GM21390 (cell line): ENCODE data around the gene OPCML.

Experiments used
- ATAC-seq: cut with Tn5 transposase; IDR thresholded peaks from one replicate; pipeline ENCODE4 v1.9.1; 2021; ENCODE audit not compliant: unreplicated experiment

OPCML gene

DNA sequence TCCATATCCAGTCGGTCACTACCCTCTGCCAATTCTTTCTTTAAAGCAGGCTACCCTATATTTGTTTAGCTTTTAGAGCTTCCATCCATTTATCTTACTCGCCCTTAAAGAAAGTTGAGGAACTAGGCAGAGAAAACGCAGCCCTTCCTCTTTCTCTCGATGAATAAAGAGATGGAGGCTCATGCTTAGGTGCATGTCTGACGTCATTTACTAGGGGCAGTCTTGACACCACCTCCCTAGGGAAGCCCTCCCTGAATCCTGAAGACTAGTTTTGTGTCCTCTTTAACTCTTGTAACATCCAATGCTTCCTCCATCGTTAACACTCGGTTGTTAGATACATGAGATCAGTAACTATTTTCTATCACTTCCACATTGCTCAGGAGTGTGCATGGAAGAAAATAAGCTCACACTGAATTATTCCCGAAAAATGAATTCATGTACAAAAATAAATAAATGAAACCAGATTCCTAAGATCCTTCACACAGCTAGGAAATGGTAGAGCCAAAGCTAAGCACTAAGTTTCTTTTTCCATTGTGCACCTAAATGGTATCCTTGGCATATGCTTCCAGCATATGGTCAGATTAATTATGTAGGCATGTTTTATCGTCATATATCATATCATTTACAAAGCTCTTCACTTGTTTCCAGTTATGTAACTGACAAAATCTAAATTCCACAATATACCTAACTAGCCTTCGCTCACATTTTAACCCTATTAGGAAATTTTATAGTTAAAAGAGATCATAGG lies 291.2 kb downstream of the OPCML start:
- ATAC-seq = no peak

- ATAC-seq = no peak
Observed at GRCh38 chr11:133239575-133239974, 292.7 kb downstream of the OPCML start.

GRCh38 chr11:133238495-133238894 lies 293.8 kb downstream of the OPCML start:
- no peak for ATAC-seq

DNA sequence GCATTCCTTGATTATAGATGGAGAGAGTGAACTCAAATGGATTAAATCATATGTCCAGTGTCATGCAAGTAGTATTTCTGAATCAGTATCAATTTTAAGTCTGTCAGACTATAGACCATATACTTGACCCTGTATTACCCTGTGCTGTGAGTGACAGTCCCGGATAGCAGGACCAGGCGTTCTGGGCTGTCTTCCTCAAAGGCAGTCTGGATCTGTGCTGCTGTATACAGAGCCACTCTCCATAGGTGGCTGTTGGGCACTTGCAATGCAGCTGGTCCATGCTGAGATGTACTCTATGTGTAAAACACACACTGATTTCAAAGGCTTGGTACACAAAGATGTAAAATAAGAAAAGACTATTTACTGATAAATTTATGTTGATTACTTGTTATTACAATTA lies 294.3 kb downstream of the OPCML start:
- no peak for ATAC-seq

DNA sequence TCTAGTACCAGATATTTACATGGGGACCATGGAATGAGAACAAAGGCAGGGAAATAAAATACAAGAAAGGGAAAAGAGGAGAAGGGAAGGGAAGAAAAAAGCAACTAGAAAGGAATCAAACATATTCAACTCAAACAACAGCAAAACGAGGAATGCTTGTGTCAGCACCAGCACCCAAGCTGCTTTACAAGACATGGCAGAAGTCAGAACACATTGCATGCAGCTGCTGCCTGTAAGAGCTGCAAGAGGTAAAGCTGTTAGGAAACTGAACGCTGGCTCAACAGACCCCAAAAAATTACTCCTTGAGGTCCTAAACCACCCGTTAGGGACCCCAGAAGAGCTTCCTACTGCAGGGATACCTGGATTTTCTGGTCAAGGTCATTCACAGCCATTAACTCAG lies 296.9 kb downstream of the OPCML start:
- ATAC-seq = no peak

DNA sequence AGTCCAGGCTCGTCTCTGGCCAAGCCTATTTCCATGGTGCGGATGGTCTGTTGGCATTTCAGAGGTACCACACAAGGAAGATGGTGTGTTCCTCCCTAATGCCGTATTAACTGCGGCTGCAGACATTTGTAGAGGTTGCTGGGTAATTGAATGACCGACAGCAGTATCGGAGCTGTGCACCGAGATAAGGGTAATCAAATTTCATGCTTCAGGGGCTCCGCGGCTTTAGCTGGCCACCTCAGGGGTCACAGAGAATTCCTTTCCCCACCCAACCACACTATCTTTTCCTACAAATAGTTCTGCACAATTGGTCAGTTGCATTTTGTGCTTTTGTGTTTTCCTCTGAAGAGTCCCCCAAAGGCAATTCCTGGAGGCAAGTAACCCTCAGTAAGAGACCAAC lies 297.4 kb downstream of the OPCML start:
- no peak for ATAC-seq

DNA sequence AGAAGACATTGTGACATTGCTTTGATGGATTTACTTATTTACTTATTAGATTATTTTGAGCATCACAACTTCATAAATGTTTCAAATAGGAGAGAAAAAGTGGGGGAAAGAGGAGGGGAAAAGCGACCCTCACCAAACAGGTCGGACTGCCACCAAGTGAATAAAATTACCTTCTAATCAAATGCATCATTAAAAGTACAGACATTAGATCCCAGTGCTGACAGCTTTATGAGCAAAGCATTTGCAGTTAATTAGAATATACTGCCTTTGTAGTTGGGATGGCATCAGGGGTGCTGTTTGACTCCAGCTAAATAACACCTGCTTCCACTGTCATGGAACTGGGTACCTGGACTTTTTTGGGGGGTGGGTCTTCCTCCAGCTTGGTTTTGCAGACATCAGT lies 299.6 kb downstream of the OPCML start:
- ATAC-seq = no peak

DNA sequence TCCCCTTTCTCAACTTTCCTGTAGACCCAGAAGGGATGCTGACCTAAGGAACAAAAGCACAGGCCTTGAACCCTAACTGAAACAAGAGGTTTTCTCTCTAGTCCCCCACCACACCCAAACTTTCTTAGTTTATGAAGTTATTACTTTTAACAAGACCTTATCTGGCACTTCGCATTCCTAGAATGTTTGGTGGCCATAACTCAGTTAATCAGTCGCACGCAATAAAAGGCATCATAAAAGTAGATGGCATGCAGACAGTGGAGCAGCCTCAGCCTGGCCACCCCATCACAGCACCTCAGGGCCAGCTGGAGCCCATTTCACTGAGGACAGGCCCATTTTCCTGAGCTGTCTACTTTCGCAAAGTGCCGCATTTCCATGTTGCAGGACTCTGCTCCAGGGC lies 301.9 kb downstream of the OPCML start:
- ATAC-seq = no peak

DNA sequence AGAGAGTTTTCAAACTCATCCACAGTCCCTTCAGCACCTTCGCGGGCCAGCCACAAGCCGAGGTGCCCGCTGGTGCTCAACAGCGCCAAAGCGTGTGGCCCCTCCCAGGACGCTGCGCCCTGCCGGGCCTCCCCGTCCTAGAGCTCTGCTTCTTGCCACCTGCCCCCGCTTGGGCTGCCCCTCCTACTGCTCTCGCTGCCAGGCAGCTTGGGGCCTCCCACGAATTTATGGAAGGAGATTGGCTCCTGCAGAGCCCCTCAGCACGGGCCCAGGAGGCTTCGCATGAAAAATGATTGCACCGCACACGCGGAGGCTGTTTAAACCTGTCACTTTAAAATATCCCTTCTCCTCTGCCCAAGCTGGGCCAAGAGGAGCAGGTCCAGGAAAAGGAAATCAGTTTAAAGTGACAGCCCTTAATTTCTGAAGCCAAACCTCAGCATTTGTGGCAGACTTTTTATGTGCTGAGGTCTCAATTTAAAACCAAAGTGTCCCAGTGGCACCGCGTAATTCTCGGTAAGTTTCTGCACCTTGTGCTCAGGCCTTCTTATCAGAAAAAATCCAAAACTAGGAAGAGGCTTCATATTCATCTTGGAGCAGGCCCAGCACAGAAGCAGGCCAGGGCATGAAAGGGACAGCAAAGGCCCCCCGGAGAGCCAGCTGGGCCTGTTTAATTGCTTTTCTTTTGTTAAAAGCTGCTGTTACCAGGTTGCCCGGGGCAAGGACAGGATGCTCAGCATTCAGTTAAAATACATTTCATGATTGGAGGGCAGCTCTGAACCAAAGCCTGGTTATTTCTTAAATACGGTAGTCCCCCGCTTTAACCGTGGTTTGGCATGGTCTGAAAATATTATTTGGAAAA lies 303.6 kb downstream of the OPCML start:
- ATAC-seq = no peak

GRCh38 chr11:133227632-133228111 lies 304.6 kb downstream of the OPCML start:
- no peak for ATAC-seq

DNA sequence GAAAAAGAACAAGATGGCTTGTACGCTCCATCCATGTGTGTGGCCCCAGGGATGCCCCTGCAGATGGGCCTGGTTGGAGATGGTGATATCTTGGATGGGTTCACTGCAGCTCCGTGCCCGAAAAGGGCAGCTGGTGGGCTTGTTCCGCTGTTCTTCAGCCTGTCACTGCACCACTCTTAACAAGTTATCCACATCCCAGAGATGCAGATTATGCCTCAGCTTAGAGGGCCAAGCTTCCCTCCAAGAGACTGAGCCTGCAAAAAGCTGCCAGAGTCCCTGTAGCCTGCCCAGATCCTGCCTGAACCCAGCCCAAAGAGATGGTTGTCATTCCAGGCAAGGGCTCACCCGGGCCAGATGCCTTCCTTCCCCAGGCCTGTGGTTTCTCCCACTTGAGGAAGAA lies 308.0 kb downstream of the OPCML start:
- no peak for ATAC-seq

- ATAC-seq = no peak
Observed at GRCh38 chr11:133222425-133223330, 309.6 kb downstream of the OPCML start.

- ATAC-seq = no peak
Observed at GRCh38 chr11:133219543-133219942, 312.8 kb downstream of the OPCML start.

GRCh38 chr11:133216813-133217212 lies 315.5 kb downstream of the OPCML start:
- ATAC-seq = no peak

- no peak for ATAC-seq
Observed at GRCh38 chr11:133215596-133216230, 316.6 kb downstream of the OPCML start.

DNA sequence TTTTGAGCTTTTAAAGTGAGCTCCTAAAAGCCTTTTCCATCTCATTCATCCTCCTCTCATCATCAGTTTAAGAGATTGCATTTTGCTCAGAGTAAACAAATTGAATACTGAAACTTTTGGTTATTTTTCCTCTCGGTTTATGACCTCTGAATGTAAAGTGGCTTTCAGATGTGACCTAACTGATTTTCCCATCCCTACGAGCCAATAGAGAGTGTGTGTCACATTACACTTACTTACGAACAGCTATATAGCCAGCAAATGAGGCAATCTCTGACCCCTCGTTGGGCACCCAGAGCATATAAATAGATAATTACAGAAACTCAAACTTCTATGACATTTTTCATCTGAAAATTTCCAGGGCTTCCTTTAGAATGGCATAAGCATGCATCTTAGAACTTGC lies 317.7 kb downstream of the OPCML start:
- no peak for ATAC-seq

GRCh38 chr11:133212201-133212600 lies 320.1 kb downstream of the OPCML start:
- no peak for ATAC-seq

GRCh38 chr11:133207995-133208394 lies 324.3 kb downstream of the OPCML start:
- ATAC-seq = no peak

GRCh38 chr11:133206313-133207005 lies 325.8 kb downstream of the OPCML start:
- ATAC-seq = no peak

DNA sequence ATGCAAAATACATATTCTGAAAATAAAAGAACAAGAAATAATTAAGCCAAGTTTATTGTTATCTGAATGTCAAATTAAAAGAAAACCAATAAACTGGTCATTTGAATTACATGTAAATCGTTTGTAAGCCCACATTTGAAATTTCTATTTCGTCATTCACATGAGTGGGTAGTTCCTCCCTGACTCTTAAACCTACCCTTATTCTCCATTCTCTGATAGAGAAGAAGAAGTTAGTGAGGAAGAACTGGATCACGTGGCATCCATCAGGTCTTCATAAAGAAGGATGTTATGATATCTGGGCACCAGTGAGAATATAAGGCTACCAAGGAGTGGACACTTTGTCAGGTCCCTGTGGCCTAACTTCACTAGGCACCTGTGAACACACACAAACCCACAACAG lies 328.1 kb downstream of the OPCML start:
- ATAC-seq = no peak
